ENCODE results near the gene TSPAN13. TPM values are rescaled to one million over a fixed set of nuclear protein-coding genes. Genes with fewer than 3 reads are reported as not detected.

TSPAN13 gene
- total RNA-seq, 1 experiment from 2014 or later = 80.8 TPM

GRCh38 chr7:16817536-16817935 lies 64.0 kb downstream of the TSPAN13 start:
- Histone ChIP-seq H3K9me3 (ENCODE audit: control insufficient read depth, insufficient read depth, low read depth, low read length) (no peaks in the 10 kb centered on the region), H3K36me3 (ENCODE audit: control insufficient read depth, insufficient read depth, low read length) (no peaks in the 10 kb centered on the region), H3K27me3 (ENCODE audit: control insufficient read depth, insufficient read depth, low read length) (no peaks in the 10 kb centered on the region), H3K4me3 (ENCODE audit: low read depth in 2 of 2, low read length in 2 of 2) (no peak overlapping the region), H3K27ac (ENCODE audit: low read length) (0 out of 2 replicates have a peak overlapping the region, but pooled peaks have one; percentile 8), H3K4me1 (ENCODE audit: control insufficient read depth, insufficient read depth, low read length) (peaks cover 7% of the 10 kb centered on the region)
- intact Hi-C loops (cut with micrococcal nuclease; ENCODE audit: unreplicated experiment) = no loop called here
- TF ChIP-seq TCF7L2 (IDR thresholded peaks at IDR 0.05; ENCODE audit: low read depth, low read length) = no peak
- TF ChIP-seq REST (IDR thresholded peaks at IDR 0.05; ENCODE audit: insufficient read depth in 1 of 2, low read depth in 2 of 2, low read length in 1 of 2) = no peak
- no peak for TF ChIP-seq SIN3A (IDR thresholded peaks at IDR 0.05; ENCODE audit: borderline replicate concordance, insufficient read depth, low read depth, low read length)
- no peak for TF ChIP-seq POLR2AphosphoS5 (IDR thresholded peaks at IDR 0.05; ENCODE audit: low read depth, low read length)
- TF ChIP-seq CTCF (IDR thresholded peaks at IDR 0.05) = no peak
- no peak for ATAC-seq
- no peak for DNase-seq (ENCODE audit: low read depth, low spot score)
- no TSS peak for BruUV-seq (replicated peaks)
- CTCF ChIA-PET = interaction anchor here (0.6 to 0.7 kb wide), 2 partner anchors 122 to 286 kb away, joined by 4 read pairs; no protein-coding TSS in a partner anchor
- POLR2A ChIA-PET = no interaction called here
- in situ Hi-C loops (cut with HindIII; ENCODE audit: low pct_unique_long_range_greater_than_20kb, low sequenced_read_pairs) = no loop called here

- peaks cover 7% of the 10 kb centered on the region for H3K4me1 ChIP-seq (ENCODE audit: control insufficient read depth, insufficient read depth, low read length)
- H3K36me3 ChIP-seq (ENCODE audit: control insufficient read depth, insufficient read depth, low read length) = no peaks in the 10 kb centered on the region
- no peak for TF ChIP-seq SIN3A (IDR thresholded peaks at IDR 0.05; ENCODE audit: borderline replicate concordance, insufficient read depth, low read depth, low read length)
- no peak for TF ChIP-seq REST (IDR thresholded peaks at IDR 0.05; ENCODE audit: insufficient read depth in 1 of 2, low read depth in 2 of 2, low read length in 1 of 2)
- no peak for TF ChIP-seq POLR2AphosphoS5 (IDR thresholded peaks at IDR 0.05; ENCODE audit: low read depth, low read length)
- no peaks in the 10 kb centered on the region for H3K27me3 ChIP-seq (ENCODE audit: control insufficient read depth, insufficient read depth, low read length)
- ChIA-PET POLR2A (no interaction called here), CTCF (interaction anchor here (0.6 to 0.7 kb wide), 2 partner anchors 71 to 1641 kb away, joined by 3 read pairs; no protein-coding TSS in a partner anchor)
- intact Hi-C loops (cut with micrococcal nuclease; ENCODE audit: unreplicated experiment) (no loop called here), in situ Hi-C loops (cut with HindIII; ENCODE audit: low pct_unique_long_range_greater_than_20kb, low sequenced_read_pairs) (no loop called here)
- DNase-seq (ENCODE audit: low read depth, low spot score) = no peak
- no peaks in the 10 kb centered on the region for H3K9me3 ChIP-seq (ENCODE audit: control insufficient read depth, insufficient read depth, low read depth, low read length)
- no peak overlapping the region for H3K4me3 ChIP-seq (ENCODE audit: low read depth in 2 of 2, low read length in 2 of 2)
- H3K27ac ChIP-seq (ENCODE audit: low read length) = no peak overlapping the region
- BruUV-seq (replicated peaks) = no TSS peak
- ATAC-seq = no peak
These were observed 65.2 kb downstream of the TSPAN13 start for GRCh38 chr7:16818732-16819131.
